NCI-H2196 (cell line): ENCODE data around the gene ZSCAN29.
"Not testable (repeated sequence)": the region's sequence is repeated elsewhere in the genome, so short reads cannot be mapped to it uniquely, and the experiment has no call there.

ENCODE experiments used
- DNase-seq: peaks from one replicate; lab custom pipeline; 2025; ENCODE audit not compliant: unreplicated experiment; lab: John Stamatoyannopoulos, UW

Gene ZSCAN29

GRCh38 chr15:43370975-43371974, at the start of gene ZSCAN29, which contains the start of gene TUBGCP4:
TSS of gene ZSCAN29 (minus strand) at chr15:43371043. CDS start at chr15:43369913, 1,130 bp downstream.
TSS of gene TUBGCP4 (plus strand) at chr15:43371101. CDS start at chr15:43371355, 254 bp downstream.
- DNase-seq = peak; percentile 68

DNA sequence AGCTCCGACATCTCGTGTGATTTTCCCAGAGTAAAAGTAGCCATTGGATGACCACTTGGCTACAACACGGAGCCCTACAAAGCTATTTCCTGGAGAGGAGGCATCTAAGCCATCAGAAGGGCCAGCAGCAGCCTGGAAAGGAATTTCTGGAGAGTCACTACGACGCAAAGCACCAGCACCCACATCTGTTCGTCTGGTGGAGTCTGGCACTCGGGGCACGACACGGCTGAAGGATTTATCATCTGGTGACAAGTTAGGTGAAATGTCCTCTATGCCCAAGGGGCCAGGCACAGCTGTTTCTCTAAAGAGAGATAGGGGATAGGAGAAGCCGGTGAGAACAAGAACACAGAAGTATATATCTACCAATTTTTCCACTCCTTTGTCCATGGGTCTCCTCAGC, 49.6 kb upstream of the ZSCAN29 start:
- DNase-seq = no peak

DNA sequence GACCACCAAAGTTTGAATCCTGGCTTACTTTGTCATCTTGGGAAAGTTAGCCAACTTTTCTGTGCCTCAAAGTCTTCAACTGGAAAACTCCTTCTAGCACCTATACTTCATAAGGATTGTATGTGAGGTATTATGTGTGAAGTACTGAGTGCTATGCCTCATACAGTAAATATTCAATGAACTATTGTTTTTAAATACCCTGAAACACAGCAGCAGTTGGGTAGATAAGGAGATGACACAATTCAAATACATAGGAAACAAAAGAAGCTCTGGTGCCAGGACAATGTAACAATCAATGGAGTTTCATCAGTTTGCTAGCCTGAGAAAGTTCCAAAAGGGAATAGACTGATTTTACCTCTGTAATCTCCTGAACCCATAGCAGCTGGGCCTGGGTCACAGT, 43.4 kb upstream of the ZSCAN29 start:
- no peak for DNase-seq

- DNase-seq = no peak
Measured at GRCh38 chr15:43412096-43412495, 41.3 kb upstream of the ZSCAN29 start.

GRCh38 chr15:43410572-43411214, 39.9 kb upstream of the ZSCAN29 start:
- no peak for DNase-seq

DNA sequence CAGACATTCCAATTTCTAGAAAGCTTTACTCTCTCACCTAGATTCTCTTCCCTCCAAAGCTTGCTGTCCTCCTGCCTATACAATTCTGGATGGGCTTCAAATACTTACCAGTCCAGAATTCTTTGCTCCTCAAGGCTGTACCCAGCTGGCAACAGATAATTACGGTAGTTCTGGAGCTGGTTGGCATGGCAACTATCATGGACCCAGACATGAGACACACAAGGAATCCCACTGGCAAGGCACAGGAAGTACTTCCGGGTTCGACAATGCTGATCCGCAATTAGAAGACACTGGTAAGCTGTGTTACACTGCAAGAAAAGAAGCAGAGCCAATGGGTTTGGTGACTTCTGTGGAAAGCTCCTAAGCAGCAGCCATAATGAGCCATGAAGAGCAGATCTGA, 37.9 kb upstream of the ZSCAN29 start:
- DNase-seq = no peak

DNA sequence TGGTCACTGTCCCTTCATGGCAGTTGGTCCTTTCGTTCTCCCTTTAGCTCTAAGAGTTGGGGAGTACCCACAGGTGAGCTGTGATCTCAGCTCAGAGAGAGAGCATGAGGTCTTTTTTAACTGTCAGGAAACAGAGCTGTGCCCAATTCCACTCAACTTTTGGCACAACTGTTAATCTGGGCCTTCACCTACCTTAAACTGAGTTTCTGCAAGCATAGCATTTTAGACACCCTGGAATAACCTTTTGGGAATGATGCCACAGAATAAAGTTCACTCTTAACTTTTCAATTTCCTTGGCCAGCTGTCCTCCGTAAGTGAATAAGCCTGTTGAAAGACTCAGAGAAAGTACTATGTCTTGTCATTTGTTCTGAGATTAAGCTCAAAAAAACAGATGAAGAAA, 36.0 kb upstream of the ZSCAN29 start:
- no peak for DNase-seq

GRCh38 chr15:43406189-43406588, 35.3 kb upstream of the ZSCAN29 start:
- DNase-seq = no peak

GRCh38 chr15:43404130-43404529, 33.3 kb upstream of the ZSCAN29 start:
- no peak for DNase-seq

GRCh38 chr15:43403616-43404015, 32.8 kb upstream of the ZSCAN29 start:
- no peak for DNase-seq

DNA sequence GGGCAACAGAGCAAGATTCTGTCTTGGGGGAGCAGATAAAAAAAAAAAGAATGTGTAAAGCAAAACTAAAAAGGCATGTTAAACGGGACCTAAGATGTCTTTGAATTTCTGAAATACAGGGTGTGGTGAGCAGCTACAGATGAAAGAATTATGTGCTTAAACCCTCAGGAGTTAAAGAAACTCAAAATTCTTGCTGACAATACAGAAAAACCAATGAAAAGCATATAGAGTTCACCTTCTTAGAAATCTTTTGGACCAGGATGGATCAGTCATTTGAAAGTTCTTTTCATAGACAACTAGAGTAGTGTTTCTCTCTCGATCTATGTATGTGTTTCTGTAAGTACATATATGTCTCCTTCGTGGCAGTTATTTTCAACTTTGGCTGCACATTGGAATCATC, 31.4 kb upstream of the ZSCAN29 start:
- no peak for DNase-seq

- DNase-seq = not testable (repeated sequence)
Measured at GRCh38 chr15:43393592-43393991, 22.7 kb upstream of the ZSCAN29 start.

DNA sequence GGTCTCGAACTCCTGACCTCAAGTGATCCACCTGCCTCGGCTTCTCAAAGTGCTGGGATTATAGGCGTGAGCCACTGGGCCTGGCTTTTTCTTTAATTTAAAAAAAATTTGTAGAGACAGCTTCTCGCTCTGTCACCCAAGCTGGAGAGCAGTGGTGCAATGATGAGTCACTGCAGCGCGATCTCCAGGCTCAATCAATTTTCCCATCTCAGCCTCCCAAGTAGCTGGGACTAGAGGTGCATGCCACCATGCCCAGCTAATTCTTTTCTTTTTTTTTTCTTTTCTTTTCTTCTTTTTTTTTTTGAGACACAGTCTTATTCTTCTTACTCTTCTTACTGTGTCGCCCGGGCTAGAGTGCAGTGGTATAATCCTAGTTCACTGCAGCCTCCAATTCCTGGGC, 19.9 kb upstream of the ZSCAN29 start:
- DNase-seq = no peak

- DNase-seq = no peak
Measured at GRCh38 chr15:43383070-43383469, 12.2 kb upstream of the ZSCAN29 start.

DNA sequence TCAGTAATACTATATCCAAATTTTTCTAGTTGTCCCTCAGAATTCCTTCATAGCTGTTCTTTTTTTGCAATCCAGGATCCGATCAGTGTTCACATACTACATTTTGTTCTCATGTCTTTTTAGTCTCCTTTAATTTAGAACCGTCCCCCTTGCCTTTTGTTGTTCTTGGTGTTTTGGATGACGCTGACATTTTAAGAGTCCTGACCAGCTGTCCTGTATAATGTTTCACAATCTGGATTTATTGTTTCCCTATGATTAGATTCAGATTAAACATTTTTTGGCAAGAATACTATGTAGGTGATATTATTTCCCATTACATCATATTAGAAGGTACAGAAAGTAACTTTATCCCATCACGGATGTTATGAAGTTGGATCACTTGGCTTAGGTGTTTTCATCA, 11.5 kb upstream of the ZSCAN29 start:
- no peak for DNase-seq

- no peak for DNase-seq
Measured at GRCh38 chr15:43378601-43379000, 7.8 kb upstream of the ZSCAN29 start.

DNA sequence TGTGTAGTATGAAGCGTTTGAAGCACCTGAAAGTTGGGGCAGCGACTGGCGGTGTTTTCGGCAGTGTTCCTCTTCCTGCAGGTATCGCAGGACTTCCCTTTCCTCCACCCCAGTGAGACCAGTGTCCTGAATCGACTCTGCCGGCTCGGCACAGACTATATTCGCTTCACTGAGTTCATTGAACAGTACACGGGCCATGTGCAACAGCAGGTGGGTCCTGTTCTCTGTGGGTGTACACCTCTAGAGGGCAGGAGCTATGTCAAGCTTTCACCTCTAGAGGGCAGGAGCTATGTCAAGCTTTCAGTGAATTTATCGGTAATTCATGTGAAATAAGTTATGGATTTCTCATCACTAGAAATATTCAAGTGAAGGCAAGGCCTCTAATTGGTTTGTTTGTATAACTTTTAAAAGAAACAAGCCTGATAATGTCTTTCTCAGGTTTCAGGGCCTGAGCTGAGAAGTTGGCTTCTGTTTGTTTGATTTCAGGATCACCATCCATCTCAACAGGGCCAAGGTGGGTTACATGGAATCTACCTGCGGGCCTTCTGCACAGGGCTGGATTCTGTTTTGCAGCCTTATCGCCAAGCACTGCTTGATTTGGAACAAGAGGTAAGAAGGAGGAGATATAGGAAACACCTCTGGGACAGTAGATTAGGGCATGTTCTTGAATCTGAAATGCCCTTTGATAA, 5.3 kb upstream of the ZSCAN29 start:
- peak; percentile 14 for DNase-seq

DNA sequence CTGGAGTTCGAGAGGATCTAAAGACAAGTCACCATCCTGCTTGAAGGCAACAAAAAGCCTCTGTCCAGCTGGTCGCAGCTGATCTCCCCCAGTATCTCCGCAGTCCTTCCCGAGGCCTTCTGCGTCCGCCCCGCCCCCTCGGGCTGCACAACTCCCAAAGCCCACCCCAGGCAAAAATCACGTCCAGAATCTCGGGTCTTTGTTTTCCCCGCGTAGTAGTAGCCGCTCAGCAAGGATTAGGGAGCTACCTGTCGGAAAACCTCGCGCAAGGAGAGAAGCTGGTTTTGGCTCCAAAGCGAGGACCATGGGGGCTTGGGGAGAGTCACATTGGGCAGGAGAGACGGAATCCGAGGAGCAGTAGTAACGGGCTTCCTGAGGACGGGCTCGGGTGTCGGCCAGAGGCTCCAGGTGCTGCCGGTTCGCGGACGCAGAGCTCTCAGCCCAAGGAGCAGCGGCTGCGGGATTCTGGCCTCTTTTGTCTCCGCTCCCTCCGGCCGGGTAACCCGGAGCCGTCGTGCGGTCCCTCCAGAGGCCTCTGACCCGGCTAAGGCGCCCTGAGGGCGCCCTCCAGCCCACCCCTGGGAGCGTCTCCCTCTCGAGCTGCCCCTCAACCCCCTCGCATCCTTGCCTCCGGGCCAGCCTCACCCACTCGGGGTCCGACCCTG, 401 bp downstream of the ZSCAN29 start:
- no peak for DNase-seq

DNA sequence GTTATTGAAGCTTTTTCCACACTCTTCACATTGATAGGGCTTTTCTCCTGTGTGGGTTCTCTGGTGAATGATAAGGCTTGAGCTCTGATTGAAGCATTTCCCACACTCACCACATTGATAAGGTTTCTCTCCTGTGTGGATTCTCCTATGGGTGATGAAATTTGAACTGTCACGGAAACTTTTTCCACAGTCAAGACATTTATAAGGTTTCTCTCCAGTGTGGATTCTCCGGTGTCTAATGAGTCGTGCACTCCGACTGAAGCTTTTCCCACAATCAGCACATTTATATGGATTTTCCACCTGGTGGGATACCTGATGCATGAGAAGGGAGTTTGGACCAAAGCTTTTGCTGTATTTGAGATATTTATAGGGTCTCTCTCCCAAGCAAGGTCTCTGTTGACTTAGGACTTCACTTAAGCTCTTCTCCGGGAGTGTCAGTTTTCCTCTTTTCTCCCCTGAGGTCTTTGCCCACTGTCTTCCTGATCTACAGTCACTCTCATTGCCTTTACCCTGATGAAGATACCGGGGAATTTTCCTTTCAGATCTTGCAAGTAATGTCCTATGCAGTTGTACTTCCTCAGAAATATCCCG, 9.4 kb downstream of the ZSCAN29 start:
- DNase-seq = no peak

DNA sequence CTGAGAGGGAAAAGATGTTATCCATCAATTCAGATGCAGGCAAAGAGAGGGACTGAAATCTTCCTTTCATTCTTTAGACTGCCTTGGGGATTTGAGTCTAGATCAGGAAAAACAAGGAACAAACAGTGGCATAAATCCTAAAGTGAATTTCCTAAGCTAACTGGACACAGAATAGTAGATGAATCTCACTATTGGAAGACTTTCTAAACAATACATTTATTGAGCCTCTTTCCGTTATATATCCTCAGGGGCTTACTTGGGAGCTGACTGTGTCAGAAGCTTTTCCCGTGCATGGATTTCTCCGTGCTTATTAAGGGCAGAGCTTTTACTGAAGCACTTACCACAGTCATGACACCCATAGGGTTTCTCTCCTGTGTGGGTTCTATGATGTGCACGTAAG, 10.0 kb downstream of the ZSCAN29 start:
- DNase-seq = no peak
